SK-N-SH (cell line): ENCODE measurements around the gene RMND1. TPM values are rescaled to one million over a fixed set of nuclear protein-coding genes. Genes with fewer than 3 reads are reported as not detected.

Experiments used
- CTCF ChIA-PET: fragments of 300-600, 350-600 bp; formaldehyde crosslinking; extraction: SDS; loops from one replicate; lab custom pipeline; 2021; lab: Yijun Ruan, JAX
- POLR2A ChIA-PET: fragments of 350-600 bp; sonication (Branson Sonifier 250); formaldehyde crosslinking; extraction: SDS; loops from one replicate; lab custom pipeline; 2020; ENCODE audit warnings: antibody characterized with exemption, inconsistent platforms; lab: Yijun Ruan, JAX
- DNase-seq: peaks from one replicate; pipeline ENCODE4 v3.0.0; 2012
- H2AFZ ChIP-seq: fragments of 200-600 bp; sonication (generic); 2 replicates; pipeline ENCODE4 v1.8.1; 2016; ENCODE audit warnings: antibody characterized with exemption, mild to moderate bottlenecking, low read depth
- H3F3A ChIP-seq: fragments of 200-600 bp; sonication (generic); replicated peaks from 2 replicates; pipeline ENCODE3; 2016; ENCODE audit warnings: antibody characterized with exemption, mild to moderate bottlenecking; ENCODE audit not compliant: insufficient read depth
- H3K27ac ChIP-seq, 2 experiments: fragments of 200-500 bp in 1 of 2; fragments of 200-600 bp in 1 of 2; sonication (Bioruptor generic) in 1 of 2; sonication (generic), shearing (Covaris generic) in 1 of 2; 2 replicates each; pipeline versions ENCODE4 v1.5.1 to v1.6.1; 2014 to 2016; ENCODE audit warnings: low read depth in 2 of 2, inconsistent platforms in 1 of 2, low read length in 1 of 2, mild to moderate bottlenecking in 1 of 2, mixed read lengths in 1 of 2
- H3K27me3 ChIP-seq: fragments of 200-600 bp; sonication (generic), shearing (Covaris generic); 2 replicates; pipeline ENCODE4 v1.6.1; 2016; ENCODE audit warnings: mixed run types; ENCODE audit not compliant: insufficient read depth
- H3K36me3 ChIP-seq, 2 experiments: fragments of 200-500 bp in 1 of 2; fragments of 200-600 bp in 1 of 2; sonication (Bioruptor generic) in 1 of 2; sonication (generic) in 1 of 2; replicated peaks in 1 of 2; 2 replicates each; pipeline versions ENCODE3 to v1.5.1; 2014 to 2016; ENCODE audit warnings: low read length in 1 of 2, mild to moderate bottlenecking in 1 of 2; ENCODE audit not compliant: insufficient read depth in 2 of 2, control insufficient read depth in 1 of 2
- H3K4me1 ChIP-seq, 2 experiments: fragments of 200-500 bp in 1 of 2; fragments of 200-600 bp in 1 of 2; sonication (Bioruptor generic) in 1 of 2; sonication (generic), shearing (Covaris generic) in 1 of 2; 2 replicates each; pipeline versions ENCODE4 v1.5.1 to v1.6.1; 2014 to 2016; ENCODE audit warnings: low read depth in 1 of 2, low read length in 1 of 2, mixed run types in 1 of 2; ENCODE audit not compliant: insufficient read depth in 2 of 2, control insufficient read depth in 1 of 2
- H3K4me2 ChIP-seq: fragments of 200-600 bp; sonication (generic), shearing (Covaris generic); 2 replicates; pipeline ENCODE4 v1.6.1; 2017; ENCODE audit warnings: mixed run types
- H3K4me3 ChIP-seq, 2 experiments: fragments of 200-500 bp in 1 of 2; fragments of 200-600 bp in 1 of 2; sonication (Bioruptor generic) in 1 of 2; sonication (generic), shearing (Covaris generic) in 1 of 2; 2 replicates each; pipeline versions ENCODE4 v1.5.1 to v1.8.1; 2014 to 2016; ENCODE audit warnings: low read depth in 2 of 2, inconsistent platforms in 1 of 2, low read length in 1 of 2, mild to moderate bottlenecking in 1 of 2, mixed read lengths in 1 of 2, moderate library complexity in 1 of 2
- H3K79me2 ChIP-seq: fragments of 200-600 bp; sonication (generic); 2 replicates; pipeline ENCODE4 v1.8.1; 2017; ENCODE audit warnings: mild to moderate bottlenecking; ENCODE audit not compliant: insufficient read depth
- H3K9ac ChIP-seq: fragments of 200-600 bp; sonication (generic); 2 replicates; pipeline ENCODE4 v1.6.1; 2017; ENCODE audit warnings: mixed run types
- H3K9me2 ChIP-seq: fragments of 200-600 bp; sonication (generic); 2 replicates; pipeline ENCODE4 v1.6.1; 2017; ENCODE audit warnings: mixed run types
- H3K9me3 ChIP-seq: fragments of 200-600 bp; sonication (generic); 2 replicates; pipeline ENCODE4 v1.6.1; 2017; ENCODE audit warnings: mixed run types, mild to moderate bottlenecking, moderate library complexity
- H4K20me1 ChIP-seq: fragments of 200-600 bp; sonication (generic); 2 replicates; pipeline ENCODE4 v1.6.1; 2017; ENCODE audit warnings: mild to moderate bottlenecking, mixed run types; ENCODE audit not compliant: insufficient read depth
- CHD2 ChIP-seq: fragments of 150-350 bp; IDR thresholded peaks from 2 replicates; pipeline ENCODE4 v1.6.1; 2018; ENCODE audit warnings: low read length; ENCODE audit not compliant: partially characterized antibody
- ELF1 ChIP-seq: IDR thresholded peaks from 2 replicates; pipeline ENCODE4 v1.4.0; 2012
- EZH2phosphoT487 ChIP-seq: fragments of 200-600 bp; sonication (generic); IDR thresholded peaks from 2 replicates; pipeline ENCODE4 v1.6.1; 2017; ENCODE audit warnings: low read depth, mixed run types, mild to moderate bottlenecking, antibody characterized with exemption, moderate library complexity, borderline replicate concordance
- FOSL2 ChIP-seq: IDR thresholded peaks from 2 replicates; pipeline ENCODE4 v1.4.0; 2012; ENCODE audit warnings: low read depth, mild to moderate bottlenecking, moderate library complexity, borderline replicate concordance
- FOXJ3 ChIP-seq: sonication (generic); formaldehyde crosslinking; IDR thresholded peaks from 2 replicates; pipeline ENCODE4 v1.5.1; 2020; ENCODE audit warnings: mild to moderate bottlenecking, missing genetic modification reagents
- GABPA ChIP-seq: IDR thresholded peaks from 2 replicates; pipeline ENCODE4 v1.4.0; 2012; ENCODE audit warnings: low read depth, mild to moderate bottlenecking
- POLR2AphosphoS5 ChIP-seq: IDR thresholded peaks from 2 replicates; pipeline ENCODE4 v1.6.1; 2012; ENCODE audit warnings: low read depth, low read length
- RCOR1 ChIP-seq: fragments of 150-350 bp; IDR thresholded peaks from 2 replicates; pipeline ENCODE4 v1.6.1; 2017; ENCODE audit warnings: antibody characterized with exemption, low read length
- RFX5 ChIP-seq: IDR thresholded peaks from 2 replicates; pipeline ENCODE4 v1.6.1; 2012; ENCODE audit warnings: mild to moderate bottlenecking, improper control_type of control experiment, low read length
- SIN3A ChIP-seq: IDR thresholded peaks from 2 replicates; pipeline ENCODE4 v1.6.1; 2012; ENCODE audit warnings: low read depth, mild to moderate bottlenecking, low read length, moderate library complexity, borderline replicate concordance
- SMC3 ChIP-seq: IDR thresholded peaks from 2 replicates; pipeline ENCODE4 v1.6.1; 2012; ENCODE audit warnings: low read depth, low read length, improper control_type of control experiment
- TAF1 ChIP-seq: IDR thresholded peaks from 2 replicates; pipeline ENCODE4 v1.6.1; 2012; ENCODE audit warnings: low read depth, mild to moderate bottlenecking, low read length, moderate library complexity, borderline replicate concordance
- USF2 ChIP-seq: fragments of 150-350 bp; IDR thresholded peaks from 2 replicates; pipeline ENCODE4 v1.6.1; 2017; ENCODE audit warnings: antibody characterized with exemption, low read length, low read depth, borderline replicate concordance
- YY1 ChIP-seq: IDR thresholded peaks from 2 replicates; pipeline ENCODE4 v1.4.0; 2012; ENCODE audit warnings: low read depth, mild to moderate bottlenecking
- WGBS: methylation state at CpG from one replicate; pipeline ENCODE4 v1.1.6; 2017; ENCODE audit warnings: low lambda C conversion rate; 5-methylcytosine and 5-hydroxymethylcytosine counted together
- polyA plus RNA-seq, 3 experiments: library from polyadenylated mRNA; depleted of rRNA; stranded (reverse); fragments of >200 nt; gene quantifications; 2 replicates each; pipeline ENCODE4 v1.2.3, GENCODE V29; 2012
- TF ChIP-seq, protein P1 (sequence below): fragments of 150-350 bp; IDR thresholded peaks from 2 replicates; pipeline ENCODE4 v1.6.1; 2016; ENCODE audit warnings: mild to moderate bottlenecking, low read depth, low read length
- TF ChIP-seq, protein P2 (sequence below): IDR thresholded peaks from 2 replicates; pipeline ENCODE4 v1.4.0; 2012; ENCODE audit warnings: low read depth, borderline replicate concordance
- TF ChIP-seq, protein P3 (sequence below): IDR thresholded peaks from 2 replicates; pipeline ENCODE4; 2012

The RMND1 gene
- polyA plus RNA-seq, 1 of the 3 experiments (the other 2 are of a cell fraction): 14.8 TPM

- TF ChIP-seq FOXJ3 (no peak), USF2 (no peak), POLR2AphosphoS5 (no peak)
- TF ChIP-seq, all 33 proteins: peak for 0
Observed at GRCh38 chr6:151490996-151491395, 39.1 kb upstream of the RMND1 start (continued).

GRCh38 chr6:151488226-151488625 lies 36.3 kb upstream of the RMND1 start:
- Histone ChIP-seq H3K4me1 (no peaks in the 10 kb centered on the region), H3K9me2 (no peaks in the 10 kb centered on the region), H3K4me2 (no peak overlapping the region), H3K79me2 (no peaks in the 10 kb centered on the region), H3K4me3 (no peak overlapping the region), H3K27ac (no peak overlapping the region), H3F3A (no peaks in the 10 kb centered on the region), H4K20me1 (no peaks in the 10 kb centered on the region), H3K9ac (no peak overlapping the region), H3K9me3 (no peaks in the 10 kb centered on the region), H3K27me3 (peaks cover 10% of the 10 kb centered on the region; the same call in 1 of the 2 replicates), H3K36me3 (no peaks in the 10 kb centered on the region), H2AFZ (no peak overlapping the region)
- POLR2A ChIA-PET: no interaction called here
- WGBS: 25% methylated on average over 2 of the region's 2 CpGs
- TF ChIP-seq ELF1 (no peak), TAF1 (no peak), CHD2 (no peak), POLR2AphosphoS5 (no peak), RFX5 (no peak), FOSL2 (no peak), RCOR1 (no peak), SIN3A (no peak), GABPA (no peak), SMC3 (no peak), EZH2phosphoT487 (no peak), YY1 (no peak), FOXJ3 (no peak)
- TF ChIP-seq, protein P1, sequence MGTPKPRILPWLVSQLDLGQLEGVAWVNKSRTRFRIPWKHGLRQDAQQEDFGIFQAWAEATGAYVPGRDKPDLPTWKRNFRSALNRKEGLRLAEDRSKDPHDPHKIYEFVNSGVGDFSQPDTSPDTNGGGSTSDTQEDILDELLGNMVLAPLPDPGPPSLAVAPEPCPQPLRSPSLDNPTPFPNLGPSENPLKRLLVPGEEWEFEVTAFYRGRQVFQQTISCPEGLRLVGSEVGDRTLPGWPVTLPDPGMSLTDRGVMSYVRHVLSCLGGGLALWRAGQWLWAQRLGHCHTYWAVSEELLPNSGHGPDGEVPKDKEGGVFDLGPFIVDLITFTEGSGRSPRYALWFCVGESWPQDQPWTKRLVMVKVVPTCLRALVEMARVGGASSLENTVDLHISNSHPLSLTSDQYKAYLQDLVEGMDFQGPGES: no peak
- TF ChIP-seq, protein P2, sequence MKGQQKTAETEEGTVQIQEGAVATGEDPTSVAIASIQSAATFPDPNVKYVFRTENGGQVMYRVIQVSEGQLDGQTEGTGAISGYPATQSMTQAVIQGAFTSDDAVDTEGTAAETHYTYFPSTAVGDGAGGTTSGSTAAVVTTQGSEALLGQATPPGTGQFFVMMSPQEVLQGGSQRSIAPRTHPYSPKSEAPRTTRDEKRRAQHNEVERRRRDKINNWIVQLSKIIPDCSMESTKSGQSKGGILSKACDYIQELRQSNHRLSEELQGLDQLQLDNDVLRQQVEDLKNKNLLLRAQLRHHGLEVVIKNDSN: no peak
- TF ChIP-seq, protein P3, sequence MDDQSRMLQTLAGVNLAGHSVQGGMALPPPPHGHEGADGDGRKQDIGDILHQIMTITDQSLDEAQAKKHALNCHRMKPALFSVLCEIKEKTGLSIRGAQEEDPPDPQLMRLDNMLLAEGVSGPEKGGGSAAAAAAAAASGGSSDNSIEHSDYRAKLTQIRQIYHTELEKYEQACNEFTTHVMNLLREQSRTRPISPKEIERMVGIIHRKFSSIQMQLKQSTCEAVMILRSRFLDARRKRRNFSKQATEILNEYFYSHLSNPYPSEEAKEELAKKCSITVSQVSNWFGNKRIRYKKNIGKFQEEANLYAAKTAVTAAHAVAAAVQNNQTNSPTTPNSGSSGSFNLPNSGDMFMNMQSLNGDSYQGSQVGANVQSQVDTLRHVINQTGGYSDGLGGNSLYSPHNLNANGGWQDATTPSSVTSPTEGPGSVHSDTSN: no peak
- CTCF ChIA-PET: interaction anchor here (2.3 kb wide), 1 partner anchor 10 kb away, joined by 5 read pairs; no protein-coding TSS in a partner anchor
- DNase-seq: no peak
